Adipocyte (in vitro differentiated cells): ENCODE results near the gene SYNJ2.
A peak's percentile ranks its signal among the peaks of the same experiment; 100 is the strongest.

Experiments used
- DNase-seq: peaks from one replicate; pipeline ENCODE4 v3.0.0-alpha.2; 2015; ENCODE audit warnings: low read depth
- H3K27me3 ChIP-seq: replicated peaks from 2 replicates; pipeline ENCODE4 v1.7.0; 2013; ENCODE audit warnings: mild to moderate bottlenecking, low read length, moderate library complexity; ENCODE audit not compliant: control insufficient read depth, insufficient read depth
- H3K36me3 ChIP-seq: 2 replicates; pipeline ENCODE4 v1.7.0; 2013; ENCODE audit warnings: low read length, mild to moderate bottlenecking, moderate library complexity; ENCODE audit not compliant: control insufficient read depth, insufficient read depth, severe bottlenecking
- H3K4me1 ChIP-seq: 2 replicates; pipeline ENCODE4 v1.7.0; 2013; ENCODE audit warnings: mild to moderate bottlenecking, low read length, moderate library complexity; ENCODE audit not compliant: control insufficient read depth, insufficient read depth
- H3K4me3 ChIP-seq: 2 replicates; pipeline ENCODE4 v1.7.0; 2013; ENCODE audit warnings: mild to moderate bottlenecking, low read length, moderate library complexity
- H3K9ac ChIP-seq: 2 replicates; pipeline ENCODE4 v1.7.0; 2013; ENCODE audit warnings: mild to moderate bottlenecking, low read length, moderate library complexity
- H3K9me3 ChIP-seq: 2 replicates; pipeline ENCODE4 v1.7.0; 2013; ENCODE audit warnings: mild to moderate bottlenecking, low read length, moderate library complexity; ENCODE audit not compliant: control insufficient read depth

Gene SYNJ2

GRCh38 chr6:158122048-158122447 is 140.4 kb downstream of the SYNJ2 start:
- Histone ChIP-seq H3K27me3 (no peaks in the 10 kb centered on the region), H3K9me3 (no peaks in the 10 kb centered on the region), H3K4me1 (peaks cover 2% of the 10 kb centered on the region), H3K9ac (no peak overlapping the region), H3K4me3 (no peak overlapping the region), H3K36me3 (peaks cover 20% of the 10 kb centered on the region)
- no peak for DNase-seq

DNA sequence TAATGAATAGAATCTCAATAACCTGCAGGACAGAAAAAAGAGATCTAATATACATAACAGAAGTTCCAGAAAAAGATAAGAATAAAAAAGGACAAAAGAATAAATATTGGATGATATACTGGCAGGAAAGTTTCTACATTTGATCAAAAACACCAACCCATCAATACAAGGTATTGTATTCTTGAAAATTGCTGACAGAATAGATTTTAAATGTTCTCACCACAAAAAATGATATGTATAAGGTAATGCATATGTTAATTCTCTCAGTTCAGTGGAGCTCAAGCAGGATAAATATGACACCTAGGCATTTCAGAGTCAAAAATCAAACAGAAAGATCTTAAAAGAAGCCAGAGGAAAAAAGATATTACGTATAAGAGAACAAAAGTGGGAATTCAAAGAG is 142.6 kb downstream of the SYNJ2 start:
- Histone ChIP-seq H3K27me3 (no peaks in the 10 kb centered on the region), H3K4me1 (peaks cover 2% of the 10 kb centered on the region), H3K9me3 (no peaks in the 10 kb centered on the region), H3K4me3 (no peak overlapping the region), H3K36me3 (peaks cover 12% of the 10 kb centered on the region), H3K9ac (no peak overlapping the region)
- no peak for DNase-seq

DNA sequence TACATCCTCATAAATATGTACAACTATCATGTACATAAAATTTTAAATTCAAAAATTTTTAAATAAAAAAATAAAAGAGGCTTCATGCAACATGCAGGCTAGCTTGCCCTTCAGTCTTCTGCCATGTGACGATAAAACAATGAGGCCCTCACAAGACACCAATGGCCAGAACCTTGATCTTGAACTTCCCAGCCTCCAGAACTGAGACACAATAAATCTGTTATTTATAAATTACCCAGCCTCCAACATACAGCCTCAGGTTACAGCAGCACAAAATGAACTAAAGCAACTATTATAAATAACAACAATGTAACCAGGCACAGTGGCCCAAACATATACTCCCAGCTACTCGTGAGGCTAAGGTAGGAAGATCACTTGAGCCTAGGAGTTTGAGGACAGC is 143.6 kb downstream of the SYNJ2 start:
- Histone ChIP-seq H3K36me3 (peaks cover 12% of the 10 kb centered on the region), H3K4me1 (peaks cover 2% of the 10 kb centered on the region), H3K4me3 (no peak overlapping the region), H3K9ac (no peak overlapping the region), H3K27me3 (no peaks in the 10 kb centered on the region), H3K9me3 (no peaks in the 10 kb centered on the region)
- no peak for DNase-seq

DNA sequence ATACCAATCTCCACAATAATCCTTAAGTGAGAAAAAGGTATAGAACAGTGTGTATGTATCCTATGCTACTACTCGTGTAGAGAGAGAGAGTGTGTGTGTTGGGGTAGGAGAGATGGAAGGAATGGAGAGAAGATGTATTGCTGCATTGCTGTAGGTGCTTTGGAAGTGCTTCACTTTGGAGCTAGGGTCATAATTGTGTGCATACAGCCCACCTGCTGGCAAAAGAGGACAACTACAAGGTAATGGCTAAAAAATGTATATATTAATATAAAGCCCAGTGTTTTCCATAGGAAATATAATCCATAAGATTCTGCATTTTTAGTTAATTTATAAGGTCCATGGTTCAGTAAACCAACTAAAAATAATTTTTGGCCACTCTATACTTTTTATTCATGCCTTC is 150.3 kb downstream of the SYNJ2 start:
- no peaks in the 10 kb centered on the region for H3K9me3 ChIP-seq
- H3K27me3 ChIP-seq: no peaks in the 10 kb centered on the region
- no peaks in the 10 kb centered on the region for H3K4me1 ChIP-seq
- H3K36me3 ChIP-seq: peaks cover 12% of the 10 kb centered on the region
- DNase-seq: peak; percentile 33
- no peak overlapping the region for H3K4me3 ChIP-seq
- H3K9ac ChIP-seq: no peak overlapping the region

DNA sequence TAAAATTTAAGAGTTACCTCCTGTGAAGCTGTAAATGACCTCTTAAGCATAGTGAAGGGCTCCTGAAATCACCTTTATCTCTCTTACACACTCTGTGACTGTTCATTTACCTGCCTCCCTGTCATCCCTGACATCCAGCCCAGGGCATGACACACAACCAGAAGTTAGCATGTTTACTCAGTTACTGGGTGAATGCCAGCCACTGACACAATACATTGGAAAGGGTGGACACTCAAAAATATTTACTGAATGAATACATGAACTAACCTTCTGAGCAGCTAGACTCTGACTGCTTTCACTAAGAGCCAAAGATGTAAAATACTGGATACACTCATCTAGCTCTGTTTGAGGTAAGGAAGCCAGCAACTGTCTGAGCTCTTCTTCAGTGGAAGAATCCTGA is 161.1 kb downstream of the SYNJ2 start:
- Histone ChIP-seq H3K4me3 (no peak overlapping the region), H3K9ac (no peak overlapping the region), H3K27me3 (no peaks in the 10 kb centered on the region), H3K36me3 (peaks cover 24% of the 10 kb centered on the region), H3K4me1 (peaks cover 6% of the 10 kb centered on the region), H3K9me3 (no peaks in the 10 kb centered on the region)
- peak; percentile 75 for DNase-seq

DNA sequence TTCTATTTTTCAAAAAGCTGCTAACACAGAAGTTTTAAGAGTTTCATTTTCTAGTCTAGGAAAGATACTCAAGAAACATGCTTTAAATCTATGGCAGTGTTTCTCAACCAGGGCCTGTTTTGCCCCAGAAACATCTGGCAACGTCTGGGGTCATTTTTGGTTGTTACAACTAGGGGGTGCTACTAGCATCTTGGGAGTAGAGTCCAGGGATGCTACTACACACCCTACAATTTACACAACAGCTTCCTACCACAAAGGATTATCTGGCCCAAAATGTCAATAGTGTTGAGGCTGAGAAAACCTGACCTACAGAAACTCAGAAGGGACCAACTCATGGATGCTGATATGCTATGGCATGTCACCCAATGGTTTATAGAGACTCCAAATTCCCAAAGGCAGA is 162.0 kb downstream of the SYNJ2 start:
- H3K36me3 ChIP-seq: peaks cover 24% of the 10 kb centered on the region
- H3K9me3 ChIP-seq: no peaks in the 10 kb centered on the region
- no peak overlapping the region for H3K4me3 ChIP-seq
- H3K9ac ChIP-seq: no peak overlapping the region
- H3K27me3 ChIP-seq: no peaks in the 10 kb centered on the region
- H3K4me1 ChIP-seq: peaks cover 6% of the 10 kb centered on the region
- peak; percentile 29 for DNase-seq
